PFSK-1 (cell line): ENCODE measurements around the gene ABHD16B.

ENCODE experiments used
- FOXP2 ChIP-seq: optimal IDR thresholded peaks from 2 replicates; pipeline ENCODE3; 2011; ENCODE audit warnings: borderline replicate concordance, control low read depth, inconsistent platforms; ENCODE audit not compliant: insufficient read depth; ENCODE audit errors: extremely low read length, extremely low read depth
- POLR2AphosphoS5 ChIP-seq: IDR thresholded peaks from 2 replicates; pipeline ENCODE4 v1.6.1; 2012; ENCODE audit warnings: low read depth, mild to moderate bottlenecking, control low read depth, low read length, moderate library complexity
- REST ChIP-seq, 2 experiments: IDR thresholded peaks; 2 replicates each; pipeline versions ENCODE4 v1.6.1 to v1.8.0; 2011 to 2012; ENCODE audit warnings: low read depth in 2 of 2, low read length in 2 of 2, control low read depth in 1 of 2, inconsistent platforms in 1 of 2, mild to moderate bottlenecking in 1 of 2, moderate library complexity in 1 of 2; ENCODE audit not compliant: insufficient read depth in 1 of 2
- SIN3A ChIP-seq: IDR thresholded peaks from 2 replicates; pipeline ENCODE4 v1.6.1; 2012; ENCODE audit warnings: mild to moderate bottlenecking, low read length, moderate library complexity, borderline replicate concordance; ENCODE audit not compliant: insufficient read depth
- TAF1 ChIP-seq: IDR thresholded peaks from 2 replicates; pipeline ENCODE4 v1.6.1; 2012; ENCODE audit warnings: low read length, control low read depth, borderline replicate concordance; ENCODE audit not compliant: insufficient read depth

Gene ABHD16B

GRCh38 chr20:63856098-63856511 lies 5.2 kb upstream of the ABHD16B start:
- no peak for TF ChIP-seq REST (IDR thresholded peaks at IDR 0.05; ENCODE audit: insufficient read depth in 1 of 2, low read depth in 2 of 2, low read length in 2 of 2)
- no peak for TF ChIP-seq SIN3A
- no peak for TF ChIP-seq POLR2AphosphoS5
- no peak for TF ChIP-seq FOXP2
- TF ChIP-seq TAF1, result no peak

- TF ChIP-seq POLR2AphosphoS5 (no peak), TAF1 (0 out of 2 replicates have a peak, but pooled peaks have one; percentile 49), REST (IDR thresholded peaks at IDR 0.05; ENCODE audit: insufficient read depth in 1 of 2, low read depth in 2 of 2, low read length in 2 of 2) (0 out of 4 replicates have a peak, but pooled peaks of 1 of the 2 experiments have one; percentile 15)
Observed at GRCh38 chr20:63857764-63858392, 3.4 kb upstream of the ABHD16B start.

GRCh38 chr20:63858393-63859165 lies 2.7 kb upstream of the ABHD16B start:
- TF ChIP-seq REST (IDR thresholded peaks at IDR 0.05; ENCODE audit: insufficient read depth in 1 of 2, low read depth in 2 of 2, low read length in 2 of 2) (no peak), TAF1 (no peak), POLR2AphosphoS5 (no peak), FOXP2 (no peak), SIN3A (no peak)

GRCh38 chr20:63859166-63859699 lies 2.1 kb upstream of the ABHD16B start:
- TF ChIP-seq TAF1, result no peak
- no peak for TF ChIP-seq POLR2AphosphoS5
- TF ChIP-seq SIN3A, result no peak
- TF ChIP-seq REST (IDR thresholded peaks at IDR 0.05; ENCODE audit: insufficient read depth in 1 of 2, low read depth in 2 of 2, low read length in 2 of 2), result no peak
- no peak for TF ChIP-seq FOXP2
